DND-41 (cell line): ENCODE results near the gene CHID1.

Source experiments
- CTCF ChIP-seq: IDR thresholded peaks from 2 replicates; pipeline ENCODE4 v1.5.1; 2012; ENCODE audit warnings: borderline replicate concordance, low read length, moderate library complexity, mild to moderate bottlenecking; ENCODE audit not compliant: poor library complexity, severe bottlenecking; ENCODE audit errors: extremely low read depth
- EZH2 ChIP-seq: IDR thresholded peaks from 3 replicates; pipeline ENCODE4 v1.6.1; 2012; ENCODE audit warnings: borderline replicate concordance, low read depth, mild to moderate bottlenecking, moderate library complexity, low read length, inconsistent platforms; ENCODE audit not compliant: severe bottlenecking

GRCh38 chr11:909406-909805, 1.2 kb downstream of the CHID1 start:
- TF ChIP-seq EZH2, result no peak
- TF ChIP-seq CTCF, result no peak
